Ishikawa (cell line): ENCODE data around the gene RANBP10.

Source experiments
- FOXM1 ChIP-seq: IDR thresholded peaks from 2 replicates; pipeline ENCODE4 v1.6.1; 2012; ENCODE audit warnings: low read depth, borderline replicate concordance
- REST ChIP-seq: IDR thresholded peaks from 2 replicates; pipeline ENCODE4 v1.6.1; 2012; ENCODE audit warnings: low read depth, mild to moderate bottlenecking
- TF ChIP-seq, protein P1 (sequence below): IDR thresholded peaks from 2 replicates; pipeline ENCODE4 v1.6.1; 2012

DNA sequence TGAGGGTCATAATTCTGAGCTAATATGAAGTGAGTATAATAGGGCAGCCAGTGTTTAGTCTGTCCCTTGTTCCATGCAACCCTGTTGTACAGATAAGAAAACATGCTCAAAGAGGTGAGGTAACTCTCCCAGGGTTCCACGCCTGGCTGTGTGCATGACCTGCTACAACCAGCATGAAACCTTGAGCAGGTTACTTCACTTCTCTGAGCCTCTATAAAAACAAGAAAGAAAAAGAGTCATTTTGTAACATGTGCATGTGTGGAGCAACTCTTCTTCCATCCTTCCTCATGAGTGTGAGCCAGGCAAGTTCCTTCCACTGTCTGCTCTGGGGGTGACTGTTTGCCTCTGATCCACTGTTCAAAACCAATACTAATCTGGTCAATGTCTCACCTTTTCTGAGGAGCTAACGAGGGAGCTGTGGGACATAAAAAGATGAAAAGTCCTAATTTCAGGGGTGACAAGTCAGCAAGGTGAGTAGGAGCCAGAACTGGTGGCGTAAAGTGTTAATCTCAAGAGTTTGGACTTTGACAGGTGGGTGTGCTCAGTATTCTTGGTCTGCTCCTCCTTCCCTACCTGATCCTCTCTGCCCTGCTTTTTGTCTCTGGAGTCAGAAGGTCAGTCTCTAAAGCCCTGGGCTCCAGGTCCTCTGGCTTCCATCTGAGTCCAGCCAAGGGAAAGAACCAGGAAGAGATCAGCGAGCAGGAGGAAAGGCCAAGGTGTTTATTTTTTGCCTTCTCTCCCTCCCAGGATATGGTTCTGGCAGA lies 108.8 kb downstream of the RANBP10 start:
- TF ChIP-seq REST (no peak), FOXM1 (no peak)
- TF ChIP-seq, protein P1, sequence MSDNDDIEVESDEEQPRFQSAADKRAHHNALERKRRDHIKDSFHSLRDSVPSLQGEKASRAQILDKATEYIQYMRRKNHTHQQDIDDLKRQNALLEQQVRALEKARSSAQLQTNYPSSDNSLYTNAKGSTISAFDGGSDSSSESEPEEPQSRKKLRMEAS = no peak
